HG03342 (cell line): ENCODE results near the gene ACTRT2.

Experiments
- ATAC-seq: cut with Tn5 transposase; IDR thresholded peaks from one replicate; pipeline ENCODE4 v1.9.1; 2021; ENCODE audit warnings: mild to moderate bottlenecking, moderate library complexity; ENCODE audit not compliant: unreplicated experiment

The ACTRT2 gene

GRCh38 chr1:2983319-2983705 is 38.0 kb upstream of the ACTRT2 start:
- no peak for ATAC-seq

DNA sequence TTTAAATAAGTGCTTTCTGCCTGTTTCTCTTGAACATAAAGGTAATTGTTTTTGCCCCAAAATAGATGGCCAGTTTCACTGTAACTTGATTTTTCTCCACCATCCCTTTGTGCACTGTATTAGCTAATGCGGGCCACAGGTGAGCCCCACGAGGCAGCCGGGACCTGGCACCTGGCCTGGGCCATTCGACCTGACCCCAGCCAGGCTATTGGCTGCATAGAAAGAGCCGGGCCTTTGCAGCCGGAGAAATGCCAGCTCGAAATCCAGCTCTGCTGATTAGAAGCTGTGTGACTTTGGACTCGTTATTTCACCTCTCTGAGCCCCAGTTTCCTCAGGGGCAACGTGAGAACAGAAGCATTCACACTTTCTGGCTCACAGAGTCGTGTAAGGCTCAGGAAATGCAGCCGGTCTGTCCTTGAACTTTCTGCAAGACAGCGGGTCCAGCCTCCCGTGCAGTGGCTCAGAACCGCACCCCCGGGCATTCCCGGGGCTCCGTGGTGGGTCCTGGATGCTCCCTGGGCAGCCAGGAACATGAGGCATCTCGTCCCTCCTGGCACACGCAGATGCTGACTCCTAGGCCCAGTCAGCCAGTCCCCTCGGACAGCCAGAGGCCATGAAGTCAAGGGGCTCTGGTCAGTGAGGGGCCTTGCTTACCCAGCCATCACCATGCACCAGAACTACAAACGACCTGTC is 37.4 kb upstream of the ACTRT2 start:
- ATAC-seq, result no peak

DNA sequence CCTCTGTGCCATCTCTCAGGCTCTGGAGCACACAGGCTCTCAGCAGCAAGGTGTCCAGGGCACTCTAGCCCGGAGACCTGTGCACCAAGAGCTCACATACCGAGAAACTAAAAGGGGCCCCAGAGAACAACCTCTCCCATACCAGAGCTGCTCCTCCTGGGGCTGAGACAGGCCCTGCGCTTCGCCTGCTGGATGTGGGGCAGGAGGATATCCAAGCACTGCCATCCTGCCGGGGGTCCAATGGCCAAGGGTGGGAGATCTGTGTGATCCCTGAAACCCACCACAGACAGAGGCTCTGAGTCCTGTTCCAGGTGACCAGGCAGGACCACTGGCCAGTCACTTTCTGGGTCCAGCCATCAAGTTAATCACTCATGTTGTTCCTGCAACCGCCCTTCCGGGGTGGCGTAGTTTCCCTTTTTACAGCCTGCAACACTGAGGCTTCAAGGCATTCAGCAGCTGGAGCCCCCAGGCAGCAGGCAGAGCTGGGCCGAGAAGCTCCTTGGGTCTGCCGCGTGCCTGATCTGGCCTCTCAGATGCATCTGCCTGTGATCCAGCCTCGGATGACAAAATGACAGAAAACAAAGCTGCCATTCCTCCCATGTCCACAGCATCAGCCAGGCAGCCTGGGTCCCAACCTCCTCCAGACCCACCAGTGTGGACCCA is 36.7 kb upstream of the ACTRT2 start:
- no peak for ATAC-seq

DNA sequence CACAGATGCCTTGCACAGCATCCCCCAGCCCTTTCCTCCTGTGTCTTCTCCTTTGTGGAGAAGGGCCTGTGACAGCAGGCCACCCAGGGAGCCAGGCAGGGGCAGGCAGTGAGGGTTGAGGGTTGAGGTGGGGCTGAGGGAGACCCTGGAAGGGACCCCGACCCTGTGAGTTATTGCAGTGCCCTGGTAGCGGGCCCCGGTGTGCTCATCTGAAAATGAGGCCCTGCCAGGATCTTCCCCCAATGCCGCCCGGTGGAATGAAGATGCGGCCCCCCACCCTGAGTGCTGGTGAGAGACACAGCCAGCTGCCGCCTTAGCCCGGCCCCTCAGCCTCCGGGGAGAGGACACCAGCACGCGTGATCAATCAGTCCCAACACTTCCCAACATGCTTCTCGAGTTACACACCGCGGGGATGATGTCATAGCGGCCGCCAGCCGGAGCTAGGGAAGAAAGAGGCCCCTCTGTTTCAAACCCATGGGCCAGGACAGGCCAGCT is 36.2 kb upstream of the ACTRT2 start:
- no peak for ATAC-seq

- no peak for ATAC-seq
Measured at GRCh38 chr1:2985694-2986548, 35.3 kb upstream of the ACTRT2 start.

- no peak for ATAC-seq
Measured at GRCh38 chr1:2986549-2987305, 34.5 kb upstream of the ACTRT2 start.

DNA sequence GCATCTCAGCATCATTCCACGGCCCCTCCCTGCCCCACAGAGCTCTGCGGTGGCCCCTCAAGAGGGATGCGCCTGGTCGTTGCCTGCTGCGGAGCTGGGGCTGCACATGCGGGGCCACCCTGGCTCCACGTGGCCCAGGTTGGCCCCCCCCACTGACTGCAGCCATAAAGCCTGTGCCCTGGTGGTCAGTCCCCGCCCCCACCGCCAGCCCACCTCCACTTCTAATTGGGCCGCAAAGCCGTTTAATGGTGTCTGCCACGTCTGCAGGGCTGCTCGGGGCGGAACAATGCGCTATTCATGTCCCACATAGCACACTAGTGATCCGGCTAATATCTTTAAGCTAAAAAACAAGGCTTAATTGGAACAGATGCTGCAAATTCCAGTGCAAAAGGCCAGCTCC is 33.5 kb upstream of the ACTRT2 start:
- no peak for ATAC-seq

GRCh38 chr1:2988256-2988655 is 33.0 kb upstream of the ACTRT2 start:
- no peak for ATAC-seq

DNA sequence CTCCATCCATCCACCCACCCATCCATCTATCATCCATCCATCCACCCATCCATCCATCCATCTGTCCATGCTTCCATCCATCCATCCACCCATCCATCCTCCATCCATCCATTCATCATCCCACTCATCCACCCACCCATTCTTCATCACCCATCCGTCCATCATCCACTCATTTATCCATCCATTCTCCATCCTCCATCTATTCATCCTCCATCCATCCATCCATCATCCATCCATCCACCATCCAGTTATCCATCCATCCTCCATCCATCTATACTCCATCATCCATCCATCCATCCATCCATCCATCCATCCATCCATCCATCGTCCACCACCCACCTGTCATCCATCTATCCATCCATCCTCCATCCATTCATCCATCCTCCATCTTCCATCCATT is 32.1 kb upstream of the ACTRT2 start:
- ATAC-seq, result no peak

- no peak for ATAC-seq
Measured at GRCh38 chr1:2989976-2990375, 31.3 kb upstream of the ACTRT2 start.

GRCh38 chr1:2990376-2991115 is 30.7 kb upstream of the ACTRT2 start:
- no peak for ATAC-seq

- ATAC-seq, result no peak
Measured at GRCh38 chr1:2991753-2992495, 29.3 kb upstream of the ACTRT2 start.

GRCh38 chr1:2998503-2999100 is 22.7 kb upstream of the ACTRT2 start:
- no peak for ATAC-seq

DNA sequence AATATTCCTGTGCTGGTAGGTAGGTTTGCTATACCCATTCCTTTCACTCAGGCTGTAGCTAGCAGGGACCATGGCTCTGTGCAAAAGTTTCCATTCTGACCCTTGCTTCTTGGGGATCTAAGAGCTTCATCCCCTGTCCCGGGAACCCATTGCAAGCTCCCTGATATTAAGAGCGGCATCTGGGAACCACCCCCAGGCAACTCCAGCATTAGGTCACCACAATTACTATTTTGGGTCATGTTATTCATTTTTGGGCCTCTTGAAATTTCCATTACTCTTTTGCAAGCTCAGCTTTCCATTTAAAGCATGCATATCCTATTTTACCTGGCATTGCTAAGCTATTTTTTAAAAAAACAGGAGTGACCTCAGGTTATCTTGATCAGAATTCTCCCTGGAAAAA is 22.1 kb upstream of the ACTRT2 start:
- no peak for ATAC-seq

- no peak for ATAC-seq
Measured at GRCh38 chr1:2999571-2999970, 21.7 kb upstream of the ACTRT2 start.

DNA sequence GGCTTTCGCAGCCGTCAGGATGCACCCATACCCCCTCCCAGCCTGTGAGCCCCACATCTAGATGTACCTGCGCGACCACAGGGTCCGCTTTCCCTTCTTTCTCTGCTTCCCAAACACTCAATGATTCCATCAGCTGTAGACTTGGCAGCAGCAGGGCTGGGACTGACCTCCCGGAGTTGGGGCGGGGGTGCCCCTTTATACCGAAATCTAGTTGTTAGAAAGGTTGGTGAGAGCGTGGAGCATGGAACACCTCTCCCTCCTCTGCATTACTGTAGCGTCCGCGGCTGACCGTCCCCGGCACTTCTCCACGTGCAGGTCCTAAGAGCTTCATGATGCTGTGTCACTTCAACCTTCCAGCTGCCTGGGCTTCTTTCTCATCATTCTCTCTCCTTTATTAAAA is 21.1 kb upstream of the ACTRT2 start:
- no peak for ATAC-seq

DNA sequence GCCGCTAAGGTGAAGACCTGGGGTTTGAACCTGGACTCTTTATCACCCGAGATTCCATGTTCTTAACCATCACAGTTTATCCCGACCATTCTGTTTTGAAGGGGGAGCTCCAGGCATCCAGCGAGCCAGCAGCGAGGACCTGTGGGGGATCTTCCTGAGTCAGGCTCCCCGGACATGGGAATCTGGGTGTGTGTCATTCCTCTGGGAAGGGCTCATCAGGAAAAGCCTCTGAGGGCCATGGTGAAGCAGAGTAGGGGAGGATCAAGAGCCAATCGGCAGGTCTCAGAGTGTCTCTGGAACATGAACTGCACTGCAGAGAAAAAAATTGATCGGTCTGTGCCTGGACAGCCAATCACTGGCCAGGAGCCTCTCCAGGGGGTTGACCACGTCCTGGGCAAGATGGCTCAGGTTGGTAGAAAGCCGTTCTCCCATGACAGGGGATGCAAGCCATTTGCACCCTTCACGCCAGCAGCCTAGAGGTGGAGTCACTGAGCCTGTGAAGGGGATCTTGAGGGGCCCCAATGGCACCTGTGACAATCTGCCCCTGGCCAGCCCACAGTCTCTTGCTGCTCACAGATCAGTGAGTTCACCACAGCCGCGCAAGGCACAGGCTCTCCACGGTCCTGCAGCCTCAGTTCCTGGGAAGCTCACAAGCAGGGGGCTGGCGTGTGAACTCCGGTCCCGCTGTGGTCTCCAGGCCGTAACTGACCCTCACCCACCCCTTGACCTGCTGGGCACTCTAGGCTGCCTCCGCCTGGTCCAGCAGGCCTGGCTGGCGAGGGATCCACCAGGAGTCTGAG is 20.4 kb upstream of the ACTRT2 start:
- ATAC-seq, result no peak
